GM19395 (cell line): ENCODE results near the gene BACE1.
"Not testable (repeated sequence)": the region's sequence is repeated elsewhere in the genome, so short reads cannot be mapped to it uniquely, and the experiment has no call there.

Experiments used
- ATAC-seq: cut with Tn5 transposase; IDR thresholded peaks from one replicate; pipeline ENCODE4 v1.9.1; 2021; ENCODE audit warnings: mild to moderate bottlenecking, moderate library complexity; ENCODE audit not compliant: unreplicated experiment

Gene BACE1

GRCh38 chr11:117316197-117316961 is at the start of gene BACE1:
BACE1 (minus strand) TSS chr11:117316256; CDS start chr11:117315795, 461 bp downstream.
- no peak for ATAC-seq

- no peak for ATAC-seq
Measured at GRCh38 chr11:117361432-117361831, 45.4 kb upstream of the BACE1 start.

GRCh38 chr11:117356126-117356890 is 40.3 kb upstream of the BACE1 start:
- ATAC-seq, result no peak

GRCh38 chr11:117354550-117354949 is 38.5 kb upstream of the BACE1 start:
- ATAC-seq, result no peak

GRCh38 chr11:117345039-117345438 is 29.0 kb upstream of the BACE1 start:
- no peak for ATAC-seq

GRCh38 chr11:117337076-117337475 is 21.0 kb upstream of the BACE1 start:
- ATAC-seq, result no peak

- ATAC-seq, result no peak
Measured at GRCh38 chr11:117335399-117335798, 19.3 kb upstream of the BACE1 start.

- ATAC-seq, result no peak
Measured at GRCh38 chr11:117334896-117335295, 18.8 kb upstream of the BACE1 start.

GRCh38 chr11:117333917-117334316 is 17.9 kb upstream of the BACE1 start:
- ATAC-seq, result no peak

GRCh38 chr11:117332843-117333242 is 16.8 kb upstream of the BACE1 start:
- ATAC-seq, result no peak

- ATAC-seq, result peak; percentile 18
Measured at GRCh38 chr11:117328375-117329010, 12.4 kb upstream of the BACE1 start.

GRCh38 chr11:117327567-117328374 is 11.7 kb upstream of the BACE1 start, which contains the start of gene CEP164:
CEP164 (plus strand) TSS chr11:117327854; CDS start chr11:117338587, 10,733 bp downstream.
- peak; percentile 94 for ATAC-seq

GRCh38 chr11:117327255-117327566 is 11.2 kb upstream of the BACE1 start:
- not testable (repeated sequence) for ATAC-seq

- ATAC-seq, result no peak
Measured at GRCh38 chr11:117319214-117319840, 3.3 kb upstream of the BACE1 start.

- ATAC-seq, result no peak
Measured at GRCh38 chr11:117318738-117319137, 2.7 kb upstream of the BACE1 start.

GRCh38 chr11:117315285-117316196 is 515 bp downstream of the BACE1 start:
- ATAC-seq, result no peak

- no peak for ATAC-seq
Measured at GRCh38 chr11:117314840-117315239, 1.2 kb downstream of the BACE1 start.

- no peak for ATAC-seq
Measured at GRCh38 chr11:117313828-117314768, 2.0 kb downstream of the BACE1 start.
